ENCODE data around the gene ANAPC5. TPM values are rescaled to one million over a fixed set of nuclear protein-coding genes. Genes with fewer than 3 reads are reported as not detected.
A peak's percentile ranks its signal among the peaks of the same experiment; 100 is the strongest.
"Not testable (repeated sequence)": the region's sequence is repeated elsewhere in the genome, so short reads cannot be mapped to it uniquely, and the experiment has no call there.

Gene ANAPC5
- total RNA-seq, 1 donor, result 168 TPM

DNA sequence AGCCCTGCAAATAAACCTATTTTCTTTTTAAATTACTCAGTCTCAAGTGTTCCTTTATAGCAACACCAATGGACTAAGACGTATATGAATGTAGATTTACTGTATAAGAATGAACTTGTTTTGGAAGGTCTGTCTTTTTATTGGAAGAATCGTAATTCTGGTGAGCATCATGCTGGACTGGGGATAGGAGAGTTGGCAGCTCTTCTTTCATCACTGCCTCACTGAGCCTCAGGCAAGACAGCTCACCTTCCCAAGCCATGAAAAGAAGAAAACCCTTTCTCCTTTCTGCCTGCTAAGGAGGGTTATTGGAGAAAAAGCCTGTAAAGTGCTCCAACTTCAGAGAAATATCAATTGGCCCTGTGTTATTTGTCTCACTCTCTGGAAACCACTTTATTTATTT, 38.6 kb upstream of the ANAPC5 start:
- H3K36me3 ChIP-seq (ENCODE audit: insufficient read depth, low read length), result no peaks in the 10 kb centered on the region
- H3K4me2 ChIP-seq (ENCODE audit: insufficient read depth, low read length), result no peak overlapping the region
- DNase-seq (ENCODE audit: insufficient read length, low spot score, missing footprints), result no peak
- TF ChIP-seq, protein P1, sequence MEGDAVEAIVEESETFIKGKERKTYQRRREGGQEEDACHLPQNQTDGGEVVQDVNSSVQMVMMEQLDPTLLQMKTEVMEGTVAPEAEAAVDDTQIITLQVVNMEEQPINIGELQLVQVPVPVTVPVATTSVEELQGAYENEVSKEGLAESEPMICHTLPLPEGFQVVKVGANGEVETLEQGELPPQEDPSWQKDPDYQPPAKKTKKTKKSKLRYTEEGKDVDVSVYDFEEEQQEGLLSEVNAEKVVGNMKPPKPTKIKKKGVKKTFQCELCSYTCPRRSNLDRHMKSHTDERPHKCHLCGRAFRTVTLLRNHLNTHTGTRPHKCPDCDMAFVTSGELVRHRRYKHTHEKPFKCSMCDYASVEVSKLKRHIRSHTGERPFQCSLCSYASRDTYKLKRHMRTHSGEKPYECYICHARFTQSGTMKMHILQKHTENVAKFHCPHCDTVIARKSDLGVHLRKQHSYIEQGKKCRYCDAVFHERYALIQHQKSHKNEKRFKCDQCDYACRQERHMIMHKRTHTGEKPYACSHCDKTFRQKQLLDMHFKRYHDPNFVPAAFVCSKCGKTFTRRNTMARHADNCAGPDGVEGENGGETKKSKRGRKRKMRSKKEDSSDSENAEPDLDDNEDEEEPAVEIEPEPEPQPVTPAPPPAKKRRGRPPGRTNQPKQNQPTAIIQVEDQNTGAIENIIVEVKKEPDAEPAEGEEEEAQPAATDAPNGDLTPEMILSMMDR (IDR thresholded peaks at IDR 0.05; ENCODE audit: extremely low read depth, low read depth, low read length), result no peak
- no peaks in the 10 kb centered on the region for H3K9me3 ChIP-seq (ENCODE audit: low read depth, low read length)
- H3K27me3 ChIP-seq (ENCODE audit: insufficient read depth, low read length), result no peaks in the 10 kb centered on the region
- H2AFZ ChIP-seq (ENCODE audit: low read length), result no peak overlapping the region
- H3K79me2 ChIP-seq (ENCODE audit: insufficient read depth, low read length), result no peaks in the 10 kb centered on the region
- no peak overlapping the region for H3K27ac ChIP-seq (ENCODE audit: low read depth, low read length)
- no peaks in the 10 kb centered on the region for H4K20me1 ChIP-seq (ENCODE audit: insufficient read depth, low read length)
- peaks cover 5% of the 10 kb centered on the region for H3K4me1 ChIP-seq (ENCODE audit: insufficient read depth, low read length)
- no peak overlapping the region for H3K4me3 ChIP-seq (ENCODE audit: insufficient read depth, low read length)

- TF ChIP-seq, protein P1 (IDR thresholded peaks at IDR 0.05; ENCODE audit: extremely low read depth, low read depth, low read length), result no peak
- peak; percentile 46 for DNase-seq (ENCODE audit: insufficient read length, low spot score, missing footprints)
- no peaks in the 10 kb centered on the region for H4K20me1 ChIP-seq (ENCODE audit: insufficient read depth, low read length)
- H3K4me2 ChIP-seq (ENCODE audit: insufficient read depth, low read length), result no peak overlapping the region
- no peak overlapping the region for H3K4me3 ChIP-seq (ENCODE audit: insufficient read depth, low read length)
- no peaks in the 10 kb centered on the region for H3K79me2 ChIP-seq (ENCODE audit: insufficient read depth, low read length)
- H2AFZ ChIP-seq (ENCODE audit: low read length), result peak overlapping the region; percentile 68
- H3K9me3 ChIP-seq (ENCODE audit: low read depth, low read length), result no peaks in the 10 kb centered on the region
- H3K4me1 ChIP-seq (ENCODE audit: insufficient read depth, low read length), result peaks cover 5% of the 10 kb centered on the region
- no peaks in the 10 kb centered on the region for H3K36me3 ChIP-seq (ENCODE audit: insufficient read depth, low read length)
- no peak overlapping the region for H3K27ac ChIP-seq (ENCODE audit: low read depth, low read length)
- no peaks in the 10 kb centered on the region for H3K27me3 ChIP-seq (ENCODE audit: insufficient read depth, low read length)
Observed at GRCh38 chr12:121388421-121388981, 36.3 kb upstream of the ANAPC5 start.

DNA sequence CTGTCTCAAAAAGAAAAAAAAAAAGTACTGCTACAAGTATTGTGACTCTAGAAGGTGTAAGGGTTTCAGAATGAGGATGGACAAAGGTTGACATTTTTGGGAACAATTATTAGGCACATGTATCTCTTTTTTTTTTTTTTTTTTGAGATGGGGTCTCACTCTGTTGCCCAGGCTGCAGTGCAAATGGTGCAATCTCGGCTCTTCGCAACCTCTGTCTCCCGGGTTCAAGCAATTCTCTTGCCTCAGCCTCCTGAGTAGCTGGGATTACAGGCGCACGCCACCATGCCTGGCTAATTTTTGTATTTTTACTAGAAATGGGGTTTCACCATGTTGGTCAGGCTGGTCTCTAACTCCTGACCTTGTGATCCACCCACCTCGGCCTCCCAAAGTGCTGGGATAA, 32.7 kb upstream of the ANAPC5 start:
- H3K27me3 ChIP-seq (ENCODE audit: insufficient read depth, low read length); H3K79me2 ChIP-seq (ENCODE audit: insufficient read depth, low read length); H3K4me1 ChIP-seq (ENCODE audit: insufficient read depth, low read length); H3K36me3 ChIP-seq (ENCODE audit: insufficient read depth, low read length); H3K4me2 ChIP-seq (ENCODE audit: insufficient read depth, low read length); H3K27ac ChIP-seq (ENCODE audit: low read depth, low read length); H3K9me3 ChIP-seq (ENCODE audit: low read depth, low read length); H3K4me3 ChIP-seq (ENCODE audit: insufficient read depth, low read length); H2AFZ ChIP-seq (ENCODE audit: low read length); H4K20me1 ChIP-seq (ENCODE audit: insufficient read depth, low read length); DNase-seq (ENCODE audit: insufficient read length, low spot score, missing footprints): not testable (repeated sequence)

DNA sequence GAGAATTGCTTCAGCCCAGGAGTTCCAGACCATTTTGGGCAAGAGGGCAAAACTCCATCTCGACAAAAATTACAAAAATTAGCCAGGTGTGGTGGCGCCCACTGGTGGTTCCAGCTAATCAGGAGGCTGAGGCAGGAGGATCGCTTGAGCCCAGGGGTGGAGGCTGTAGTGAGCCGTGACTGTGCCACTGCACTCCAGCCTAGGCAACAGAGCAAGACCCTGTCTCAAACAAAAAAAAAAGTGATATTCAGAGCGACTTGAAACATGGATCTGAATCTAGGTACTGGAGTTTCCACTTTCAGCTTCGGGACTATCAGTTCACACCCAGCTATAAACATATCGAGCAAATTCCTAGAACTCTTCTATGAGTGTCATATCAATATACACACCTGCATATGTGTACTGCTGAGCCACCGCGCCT, 31.4 kb upstream of the ANAPC5 start:
- H3K4me2 ChIP-seq (ENCODE audit: insufficient read depth, low read length), result no peak overlapping the region
- no peaks in the 10 kb centered on the region for H4K20me1 ChIP-seq (ENCODE audit: insufficient read depth, low read length)
- H3K4me3 ChIP-seq (ENCODE audit: insufficient read depth, low read length), result no peak overlapping the region
- H3K79me2 ChIP-seq (ENCODE audit: insufficient read depth, low read length), result no peaks in the 10 kb centered on the region
- H3K9me3 ChIP-seq (ENCODE audit: low read depth, low read length), result no peaks in the 10 kb centered on the region
- H3K4me1 ChIP-seq (ENCODE audit: insufficient read depth, low read length), result peaks cover 2% of the 10 kb centered on the region
- no peaks in the 10 kb centered on the region for H3K27me3 ChIP-seq (ENCODE audit: insufficient read depth, low read length)
- H3K27ac ChIP-seq (ENCODE audit: low read depth, low read length), result no peak overlapping the region
- TF ChIP-seq, protein P1 (IDR thresholded peaks at IDR 0.05; ENCODE audit: extremely low read depth, low read depth, low read length), result peak; percentile 10
- DNase-seq (ENCODE audit: insufficient read length, low spot score, missing footprints), result no peak
- H2AFZ ChIP-seq (ENCODE audit: low read length), result no peak overlapping the region
- H3K36me3 ChIP-seq (ENCODE audit: insufficient read depth, low read length), result no peaks in the 10 kb centered on the region
